ENCODE measurements around the gene CARNS1.

- no peak for TF ChIP-seq CTCF (IDR thresholded peaks at IDR 0.05; ENCODE audit: poor library complexity)
- no peak for TF ChIP-seq EZH2phosphoT487 (IDR thresholded peaks at IDR 0.05; ENCODE audit: low read depth, severe bottlenecking, unreplicated experiment)
- TF ChIP-seq EZH2 (IDR thresholded peaks at IDR 0.05; ENCODE audit: borderline replicate concordance) = no peak
Measured at GRCh38 chr11:67420646-67421429, 5.4 kb downstream of the CARNS1 start.

Data from hepatocyte (in vitro differentiated cells).